ENCODE results near the gene PLXNB1.

GRCh38 chr3:48460517-48460902 lies 30.6 kb upstream of the PLXNB1 start:
- TF ChIP-seq POLR2AphosphoS5 (IDR thresholded peaks at IDR 0.05; ENCODE audit: low read depth, low read length): no peak
- no peak for TF ChIP-seq REST (IDR thresholded peaks at IDR 0.05; ENCODE audit: insufficient read depth in 1 of 2, low read depth in 2 of 2, low read length in 2 of 2)

Measured in PFSK-1 (cell line).